ENCODE results near the gene COMMD1.
"Not testable (repeated sequence)": the region's sequence is repeated elsewhere in the genome, so short reads cannot be mapped to it uniquely, and the experiment has no call there.

Gene COMMD1

DNA sequence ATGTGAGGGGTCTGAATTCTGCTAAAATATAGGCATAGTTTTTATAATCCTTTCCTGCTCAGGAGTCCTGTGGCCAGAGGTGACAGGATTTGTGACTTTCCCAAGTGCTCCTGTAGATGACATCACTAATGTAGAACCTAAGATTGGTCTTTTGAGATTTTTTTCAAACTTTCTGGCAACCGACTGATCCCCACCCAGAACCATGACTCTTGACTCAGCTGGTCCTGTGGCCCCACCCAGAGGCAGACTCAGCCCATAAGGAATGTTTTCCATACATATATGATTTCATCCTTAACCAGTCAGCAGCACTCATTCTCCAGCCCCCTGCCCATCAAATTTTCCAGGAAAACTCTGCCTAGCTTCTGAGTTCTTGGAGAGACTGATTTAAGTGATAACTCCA lies 46.8 kb downstream of the COMMD1 start:
- H3K79me2 ChIP-seq (ENCODE audit: insufficient read depth, low read length): no peaks in the 10 kb centered on the region
- H3K36me3 ChIP-seq (ENCODE audit: low read length): no peaks in the 10 kb centered on the region
- H3K9me2 ChIP-seq (replicated peaks; ENCODE audit: insufficient read depth, low read length): no peaks in the 10 kb centered on the region
- H3K9ac ChIP-seq (ENCODE audit: low read length): no peak overlapping the region
- no peak overlapping the region for H3K4me3 ChIP-seq (ENCODE audit: insufficient read depth, low read length, poor library complexity, severe bottlenecking)
- no peak overlapping the region for H3K27ac ChIP-seq (ENCODE audit: low read depth, low read length)
- H4K20me1 ChIP-seq (ENCODE audit: low read depth, low read length): no peaks in the 10 kb centered on the region
- H3K9me3 ChIP-seq (ENCODE audit: insufficient read depth, low read length): no peaks in the 10 kb centered on the region
- no peak overlapping the region for H2AFZ ChIP-seq (ENCODE audit: low read depth, low read length, severe bottlenecking)
- H3K4me2 ChIP-seq (ENCODE audit: low read depth, low read length, poor library complexity, severe bottlenecking): no peak overlapping the region
- TF ChIP-seq EZH2phosphoT487 (conservative IDR thresholded peaks at IDR 0.05; ENCODE audit: low read length) (no peak), CTCF (IDR thresholded peaks at IDR 0.05; ENCODE audit: insufficient read depth, low read length, poor library complexity, severe bottlenecking) (no peak)
- H3K27me3 ChIP-seq (ENCODE audit: low read length): no peaks in the 10 kb centered on the region
- no peaks in the 10 kb centered on the region for H3F3A ChIP-seq (ENCODE audit: insufficient read depth)

GRCh38 chr2:61954856-61955255 lies 49.4 kb downstream of the COMMD1 start:
- H3K9me2 ChIP-seq (replicated peaks; ENCODE audit: insufficient read depth, low read length); H3K4me3 ChIP-seq (ENCODE audit: insufficient read depth, low read length, poor library complexity, severe bottlenecking); H3K79me2 ChIP-seq (ENCODE audit: insufficient read depth, low read length); H3K27me3 ChIP-seq (ENCODE audit: low read length); H3F3A ChIP-seq (ENCODE audit: insufficient read depth); H3K27ac ChIP-seq (ENCODE audit: low read depth, low read length); H2AFZ ChIP-seq (ENCODE audit: low read depth, low read length, severe bottlenecking); H4K20me1 ChIP-seq (ENCODE audit: low read depth, low read length); H3K4me2 ChIP-seq (ENCODE audit: low read depth, low read length, poor library complexity, severe bottlenecking); H3K9me3 ChIP-seq (ENCODE audit: insufficient read depth, low read length); H3K36me3 ChIP-seq (ENCODE audit: low read length); H3K9ac ChIP-seq (ENCODE audit: low read length): not testable (repeated sequence)

DNA sequence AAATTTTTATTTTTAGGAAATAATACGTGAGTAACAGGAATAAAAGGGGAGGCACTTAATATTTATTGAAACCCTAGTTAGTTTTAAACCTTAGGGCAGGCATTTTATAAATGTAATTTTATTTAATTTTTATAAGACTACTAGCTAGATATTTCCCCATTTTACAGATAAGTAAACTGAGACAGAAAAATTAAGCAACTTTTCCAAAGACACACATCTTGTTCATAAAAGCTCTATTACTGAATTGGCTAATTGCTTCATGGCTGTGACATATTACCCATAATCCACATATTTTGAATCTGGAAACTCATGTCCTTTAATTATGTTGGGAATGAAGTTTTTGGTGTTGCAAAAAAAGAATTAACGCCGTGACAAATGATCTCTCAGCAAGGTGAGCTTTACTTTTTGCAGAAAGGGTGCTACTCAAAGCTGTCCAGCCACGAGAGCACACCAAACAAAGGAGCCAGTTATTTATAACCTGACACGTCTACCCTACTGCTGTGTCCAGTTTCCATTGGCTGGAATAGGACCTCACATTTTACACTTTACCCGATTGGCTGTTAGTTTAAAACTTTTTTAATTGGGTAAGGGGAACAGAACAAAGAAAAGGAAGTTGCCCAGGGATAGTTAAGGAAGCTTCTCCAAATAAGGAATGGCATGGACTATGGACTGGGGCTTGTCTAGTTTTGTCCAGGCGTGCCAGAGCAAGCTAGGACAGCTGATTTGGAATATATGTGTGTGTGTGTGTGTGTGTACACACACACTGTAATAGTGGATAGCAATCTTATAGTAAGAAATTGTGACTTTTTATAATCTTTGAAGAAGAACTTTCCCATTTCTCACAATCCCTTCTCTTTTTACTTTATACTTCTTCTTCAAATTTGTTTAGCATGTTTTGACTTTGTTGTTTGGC lies 54.2 kb downstream of the COMMD1 start:
- H2AFZ ChIP-seq (ENCODE audit: low read depth, low read length, severe bottlenecking): no peak overlapping the region

More for the DNA sequence above, 54.2 kb downstream of the COMMD1 start:
- TF ChIP-seq CTCF (IDR thresholded peaks at IDR 0.05; ENCODE audit: insufficient read depth, low read length, poor library complexity, severe bottlenecking): no peak
- no peak for TF ChIP-seq EZH2phosphoT487 (conservative IDR thresholded peaks at IDR 0.05; ENCODE audit: low read length)
- no peaks in the 10 kb centered on the region for H3K27me3 ChIP-seq (ENCODE audit: low read length)
- no peak overlapping the region for H3K4me3 ChIP-seq (ENCODE audit: insufficient read depth, low read length, poor library complexity, severe bottlenecking)
- H4K20me1 ChIP-seq (ENCODE audit: low read depth, low read length): no peaks in the 10 kb centered on the region
- no peaks in the 10 kb centered on the region for H3K9me3 ChIP-seq (ENCODE audit: insufficient read depth, low read length)
- no peak overlapping the region for H3K9ac ChIP-seq (ENCODE audit: low read length)
- no peak overlapping the region for H3K4me2 ChIP-seq (ENCODE audit: low read depth, low read length, poor library complexity, severe bottlenecking)
- H3K36me3 ChIP-seq (ENCODE audit: low read length): no peaks in the 10 kb centered on the region
- H3K9me2 ChIP-seq (replicated peaks; ENCODE audit: insufficient read depth, low read length): no peaks in the 10 kb centered on the region
- H3F3A ChIP-seq (ENCODE audit: insufficient read depth): no peaks in the 10 kb centered on the region
- H3K27ac ChIP-seq (ENCODE audit: low read depth, low read length): no peak overlapping the region
- no peaks in the 10 kb centered on the region for H3K79me2 ChIP-seq (ENCODE audit: insufficient read depth, low read length)

All from SU-DHL-6 (cell line).